ENCODE data around the gene DUSP18.

GRCh38 chr22:30664798-30665197 is 2.9 kb downstream of the DUSP18 start:
- TF ChIP-seq CTCF (IDR thresholded peaks at IDR 0.05), result no peak
- no peak for TF ChIP-seq POLR2A (IDR thresholded peaks at IDR 0.05)

Data from lower leg skin (tissue), 3 donors.